GM19395 (cell line): Measurements from ENCODE around the gene STOML2.

Experiments
- ATAC-seq: cut with Tn5 transposase; IDR thresholded peaks from one replicate; pipeline ENCODE4 v1.9.1; 2021; ENCODE audit warnings: mild to moderate bottlenecking, moderate library complexity; ENCODE audit not compliant: unreplicated experiment

STOML2 gene

DNA sequence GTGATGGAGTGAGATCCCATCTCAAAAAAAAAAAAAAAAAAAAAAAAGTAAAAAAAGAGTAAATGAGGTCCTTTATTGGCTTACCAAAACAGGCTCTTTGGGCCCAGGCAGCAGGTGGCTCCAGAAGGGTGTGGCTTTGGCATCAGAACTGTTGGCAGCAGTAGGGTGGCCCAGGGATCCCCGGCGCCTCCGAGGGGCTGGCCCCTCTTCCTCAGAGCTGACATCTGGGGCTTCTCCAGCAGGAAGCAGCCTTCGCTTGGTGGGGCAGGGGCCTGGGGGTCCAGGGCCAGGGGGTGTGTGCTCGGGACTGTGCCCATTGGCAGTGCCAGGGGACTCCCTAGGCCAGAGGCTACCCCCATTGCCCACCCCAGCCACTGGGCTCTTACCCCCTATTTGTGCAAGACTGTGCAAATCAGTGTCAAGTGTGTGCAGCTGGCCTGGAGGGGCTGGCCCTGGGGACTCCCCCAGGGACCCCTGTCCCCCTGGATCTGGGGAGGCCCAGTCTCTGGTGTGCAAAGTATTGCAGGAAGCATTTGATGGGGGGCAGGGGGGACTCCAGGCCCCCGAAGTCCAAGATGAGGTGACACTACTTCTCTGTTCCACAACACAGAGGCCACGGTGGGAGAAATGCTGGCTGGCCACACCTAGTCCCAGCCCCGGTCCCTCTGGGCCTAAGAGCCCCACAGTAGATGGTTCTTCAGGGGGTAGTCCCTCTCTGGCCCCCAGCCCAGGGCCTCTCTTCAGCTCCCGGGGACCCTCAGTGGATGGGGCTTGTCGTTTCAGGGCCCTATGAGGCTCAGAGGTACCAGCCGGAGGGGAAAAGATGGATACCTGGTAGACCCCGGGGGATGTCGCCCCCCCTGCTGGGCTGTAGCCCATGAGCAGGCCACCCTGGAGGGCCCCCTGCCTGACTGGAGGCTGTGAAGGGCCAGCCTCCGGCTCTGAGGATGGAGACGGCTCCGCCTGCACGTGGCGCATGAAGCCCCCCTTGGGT lies 4.7 kb upstream of the STOML2 start:
- no peak for ATAC-seq

GRCh38 chr9:35106343-35106730 lies 3.4 kb upstream of the STOML2 start:
- no peak for ATAC-seq

DNA sequence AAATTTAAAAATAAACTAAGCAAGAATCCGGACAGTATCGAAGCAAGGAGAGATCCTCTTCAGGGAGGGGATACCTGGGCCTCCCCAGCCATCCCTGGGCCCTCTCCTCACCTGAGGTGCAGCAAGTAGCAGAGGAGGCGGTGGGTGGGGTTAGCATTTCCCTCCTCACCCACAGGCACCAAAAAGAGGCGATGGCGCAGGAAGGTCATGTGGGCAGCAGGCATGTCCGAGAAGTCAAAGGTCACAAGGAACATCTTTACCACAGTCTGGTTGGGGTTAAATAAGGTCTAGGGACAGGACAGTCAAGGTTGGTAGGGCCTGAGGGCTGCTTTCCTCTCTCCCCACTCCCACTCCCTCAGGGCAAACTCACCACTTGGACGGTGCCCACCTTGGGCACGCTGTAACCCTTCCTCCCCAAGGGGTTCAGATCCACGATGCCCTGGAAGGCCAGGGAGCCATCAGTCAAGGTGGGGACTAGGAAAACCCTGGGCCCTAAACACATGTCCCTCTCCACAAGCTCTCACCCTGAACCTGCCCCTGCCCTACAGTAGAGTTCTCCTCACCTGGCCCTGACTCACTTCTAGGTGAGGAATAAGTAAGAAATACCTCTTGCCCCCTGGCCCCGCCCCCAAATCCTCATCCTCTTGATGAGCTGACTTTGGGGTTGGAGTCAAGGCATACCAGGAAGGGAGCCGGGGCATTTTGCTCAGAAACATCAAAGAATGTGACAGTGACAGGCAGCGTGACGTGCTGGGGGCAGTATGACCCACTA lies 2.8 kb upstream of the STOML2 start:
- no peak for ATAC-seq

- ATAC-seq = no peak
Measured at GRCh38 chr9:35105126-35105525, 2.2 kb upstream of the STOML2 start.

- ATAC-seq = no peak
Measured at GRCh38 chr9:35104586-35104985, 1.7 kb upstream of the STOML2 start.

DNA sequence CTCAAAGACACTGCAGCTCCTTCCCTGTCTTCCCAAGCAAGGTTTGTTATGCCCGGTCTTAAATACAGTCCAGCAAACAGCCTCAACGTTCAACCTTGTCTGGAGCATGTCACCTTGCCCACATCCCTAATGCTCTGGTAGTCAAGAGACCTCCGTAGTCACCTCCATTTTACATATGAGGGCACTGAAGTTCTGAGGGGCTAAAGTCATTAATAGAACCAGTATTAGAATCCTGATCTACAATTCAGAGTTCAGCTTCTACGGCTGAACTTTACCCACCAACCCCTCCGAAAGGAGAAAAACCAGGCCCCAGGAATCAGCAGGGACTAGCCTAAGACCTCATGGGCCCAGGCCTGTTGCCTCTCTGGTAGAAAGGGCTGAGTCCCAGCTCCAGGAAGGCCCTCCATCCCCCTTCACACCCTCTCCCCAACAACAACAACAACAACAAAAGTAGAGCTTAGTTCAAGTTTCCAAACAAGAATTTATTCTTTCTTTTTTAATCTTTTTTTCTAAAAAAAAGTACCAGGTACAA lies 795 bp upstream of the STOML2 start:
- ATAC-seq = no peak

DNA sequence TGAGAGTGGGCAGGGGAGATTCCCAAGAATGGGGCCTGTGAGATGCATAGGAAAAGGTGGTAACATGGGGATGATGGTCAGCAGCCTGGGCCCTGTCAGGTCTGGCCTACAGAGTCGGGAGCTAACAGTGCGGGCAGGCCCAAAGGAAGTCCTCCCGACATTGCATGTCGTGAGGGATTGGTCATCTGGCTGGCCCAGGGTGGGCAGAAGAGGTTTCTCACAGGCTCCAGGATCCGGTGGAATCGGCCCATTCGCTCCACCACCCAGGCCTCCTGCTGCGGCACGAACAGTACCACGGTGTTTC lies 514 bp downstream of the STOML2 start:
- no peak for ATAC-seq

- no peak for ATAC-seq
Measured at GRCh38 chr9:35097573-35097972, 5.4 kb downstream of the STOML2 start.

GRCh38 chr9:35096035-35096849 lies 6.7 kb downstream of the STOML2 start, which contains the start of gene PIGO:
Gene PIGO (minus strand): TSS chr9:35096591. CDS start chr9:35095565, 1,026 bp downstream.
- peak; percentile 90 for ATAC-seq

DNA sequence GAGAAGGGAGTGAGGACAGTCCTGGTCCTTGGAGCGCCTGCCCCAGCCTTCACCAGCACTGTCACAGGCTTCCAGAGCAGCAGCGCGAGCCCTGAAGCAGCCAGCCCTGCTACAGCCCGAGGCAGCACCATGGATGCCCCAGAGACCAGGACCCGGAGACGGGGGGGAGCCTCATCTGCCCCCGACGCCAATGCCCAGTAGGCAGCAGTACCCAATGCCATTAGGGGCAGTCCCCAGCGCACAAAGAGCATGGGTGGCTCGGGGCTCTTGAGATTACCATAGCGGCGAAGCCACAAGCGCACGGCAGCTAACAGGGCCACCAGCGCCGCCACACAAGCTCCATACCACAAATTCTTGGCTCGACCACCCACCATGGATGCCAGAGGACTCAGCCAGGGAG lies 11.4 kb downstream of the STOML2 start:
- no peak for ATAC-seq

- no peak for ATAC-seq
Measured at GRCh38 chr9:35089434-35089833, 13.5 kb downstream of the STOML2 start.

GRCh38 chr9:35085078-35085477 lies 17.9 kb downstream of the STOML2 start:
- no peak for ATAC-seq

- peak; percentile 87 for ATAC-seq
Measured at GRCh38 chr9:35079426-35080341, 23.2 kb downstream of the STOML2 start, which contains the start of gene FANCG. Gene FANCG (minus strand): TSS chr9:35079942. CDS start chr9:35079524, 418 bp downstream.

- peak; percentile 3 for ATAC-seq
Measured at GRCh38 chr9:35079041-35079425, 23.9 kb downstream of the STOML2 start.

- no peak for ATAC-seq
Measured at GRCh38 chr9:35078066-35078465, 24.9 kb downstream of the STOML2 start.

- ATAC-seq = no peak
Measured at GRCh38 chr9:35076848-35077247, 26.1 kb downstream of the STOML2 start.

DNA sequence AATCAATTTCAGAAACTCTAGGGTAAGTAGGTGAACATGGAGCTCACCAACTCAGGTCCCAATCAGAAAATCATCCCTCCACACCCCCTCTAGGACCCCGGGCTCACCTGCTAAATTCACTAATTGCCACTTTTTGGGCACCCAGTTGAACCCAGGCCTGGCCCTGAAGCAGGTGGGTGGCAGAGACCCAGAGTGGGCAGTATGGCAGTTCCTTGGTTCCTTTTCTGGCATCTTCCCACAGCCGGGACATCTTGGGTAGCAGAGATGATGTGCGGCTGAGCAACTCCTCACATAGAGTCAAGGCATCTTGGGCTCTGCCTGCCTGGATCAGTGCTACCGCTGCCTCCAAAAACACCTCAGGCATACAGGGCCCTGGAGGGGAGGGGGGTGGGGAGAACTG lies 27.6 kb downstream of the STOML2 start:
- no peak for ATAC-seq

DNA sequence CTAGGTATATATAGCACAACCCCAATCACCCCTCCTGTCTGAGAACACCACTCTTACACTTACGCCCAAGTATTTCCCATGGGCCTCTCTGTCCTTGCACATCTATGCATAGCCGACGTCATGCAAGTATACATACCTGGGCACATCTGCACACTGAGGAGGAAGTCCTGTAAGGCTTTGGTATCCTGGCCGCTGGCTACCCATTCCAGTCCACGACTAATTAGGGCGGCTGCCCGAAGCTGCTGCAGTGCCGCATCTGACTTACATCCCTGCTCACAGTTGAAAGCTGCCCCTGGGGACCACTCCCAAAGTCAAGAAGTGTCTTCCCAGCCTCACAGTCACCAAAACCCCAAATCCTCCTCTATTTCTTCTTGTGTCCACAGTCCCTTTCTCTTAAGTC lies 28.1 kb downstream of the STOML2 start:
- no peak for ATAC-seq

- no peak for ATAC-seq
Measured at GRCh38 chr9:35074141-35074540, 28.8 kb downstream of the STOML2 start.

DNA sequence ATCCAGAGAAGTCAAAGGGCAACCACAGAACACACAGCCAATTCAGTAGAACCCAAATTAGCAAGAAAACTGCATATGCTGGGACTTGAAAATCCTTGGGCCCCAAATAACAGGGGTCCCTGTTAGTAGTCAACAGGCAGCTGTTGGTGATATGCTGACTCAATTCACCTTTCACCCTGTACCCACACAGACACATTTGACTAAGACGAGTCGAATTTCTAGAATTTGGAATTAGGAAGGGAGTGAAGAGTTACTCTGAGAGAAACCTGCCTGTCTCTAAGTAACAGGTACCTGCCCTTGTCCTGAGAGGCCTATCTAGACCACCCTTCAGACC lies 29.7 kb downstream of the STOML2 start:
- no peak for ATAC-seq
